MM.1S (cell line): ENCODE measurements around the gene RALGAPA2.

ENCODE experiments used
- CTCF ChIP-seq: fragments of 300-600 bp; sonication (generic); IDR thresholded peaks from 2 replicates; pipeline ENCODE4 v1.5.1; 2016; ENCODE audit warnings: antibody characterized with exemption, low read length, mixed read lengths
- EZH2 ChIP-seq: fragments of 300-600 bp; sonication (generic); optimal IDR thresholded peaks from 2 replicates; pipeline ENCODE3; 2017; ENCODE audit warnings: low read depth, mild to moderate bottlenecking, antibody characterized with exemption, low read length, mixed read lengths

- TF ChIP-seq EZH2 (no peak), CTCF (peak; percentile 59)
Measured at GRCh38 chr20:20568604-20569205, 143.7 kb downstream of the RALGAPA2 start.
